IMR-90 (cell line): ENCODE results near the gene DIPK1B. TPM values are rescaled to one million over a fixed set of nuclear protein-coding genes. Genes with fewer than 3 reads are reported as not detected.
A peak's percentile ranks its signal among the peaks of the same experiment; 100 is the strongest.

Experiments
- ATAC-seq: fragments of 200-7000 bp; cut with Tn5 transposase; 2 replicates; pipeline ENCODE4 v1.9.1; 2020; ENCODE audit warnings: low read depth, mild to moderate bottlenecking, moderate library complexity
- BruUV-seq: library from RNA; stranded (reverse); fragments of 400-500 nt; replicated peaks from 2 replicates; lab custom pipeline; 2021; lab: Mats Ljungman, UMichigan
- CTCF ChIA-PET: fragments of 300-600 bp; formaldehyde crosslinking; extraction: SDS; loops from one replicate; lab custom pipeline; 2021; ENCODE audit warnings: antibody characterized with exemption; lab: Yijun Ruan, JAX
- POLR2A ChIA-PET: fragments of 300-600 bp; sonication (Branson Sonifier 250); formaldehyde crosslinking; loops from one replicate; lab custom pipeline; 2022; ENCODE audit warnings: antibody characterized with exemption; ENCODE audit not compliant: unreplicated experiment; lab: Charles Lee
- DNase-seq: peaks from one replicate; pipeline ENCODE4 v3.0.0; 2013
- H2AFZ ChIP-seq: replicated peaks from 2 replicates; pipeline ENCODE3; 2013; ENCODE audit warnings: low read length, mild to moderate bottlenecking; ENCODE audit not compliant: poor library complexity
- H2AK5ac ChIP-seq: 2 replicates; pipeline ENCODE4 v1.6.1; 2013; ENCODE audit warnings: low read depth, low read length, inconsistent platforms
- H2AK9ac ChIP-seq: replicated peaks from 2 replicates; pipeline ENCODE3; 2013; ENCODE audit warnings: mild to moderate bottlenecking, low read depth, low read length, moderate library complexity; ENCODE audit not compliant: poor library complexity
- H2BK120ac ChIP-seq: 2 replicates; pipeline ENCODE4 v1.6.1; 2013; ENCODE audit warnings: low read depth, low read length, inconsistent platforms
- H2BK15ac ChIP-seq: 3 replicates; pipeline ENCODE4 v1.6.1; 2013; ENCODE audit warnings: low read depth, low read length, inconsistent platforms
- H2BK20ac ChIP-seq: 2 replicates; pipeline ENCODE4 v1.6.1; 2013; ENCODE audit warnings: low read depth, mild to moderate bottlenecking, inconsistent platforms, low read length, moderate library complexity
- H2BK5ac ChIP-seq: 2 replicates; pipeline ENCODE4 v1.6.1; 2013; ENCODE audit warnings: mild to moderate bottlenecking, low read depth, low read length, inconsistent platforms; ENCODE audit not compliant: poor library complexity, severe bottlenecking
- H3K14ac ChIP-seq: replicated peaks from 2 replicates; pipeline ENCODE4 v1.6.1; 2013; ENCODE audit warnings: low read depth, low read length, inconsistent platforms
- H3K18ac ChIP-seq: 2 replicates; pipeline ENCODE4 v1.6.1; 2013; ENCODE audit warnings: low read depth, low read length, control low read depth
- H3K23ac ChIP-seq: 2 replicates; pipeline ENCODE4 v1.6.1; 2013; ENCODE audit warnings: low read depth, low read length, inconsistent platforms
- H3K27ac ChIP-seq: 2 replicates; pipeline ENCODE4 v1.5.1; 2013; ENCODE audit warnings: mild to moderate bottlenecking, control low read depth, low read length; ENCODE audit not compliant: insufficient read depth
- H3K27me3 ChIP-seq: 2 replicates; pipeline ENCODE4 v1.6.1; 2013; ENCODE audit warnings: low read length; ENCODE audit not compliant: control insufficient read depth, insufficient read depth
- H3K36me3 ChIP-seq: 2 replicates; pipeline ENCODE4 v1.6.1; 2013; ENCODE audit warnings: low read length, mixed read lengths; ENCODE audit not compliant: control insufficient read depth, insufficient read depth
- H3K4ac ChIP-seq: 2 replicates; pipeline ENCODE4 v1.6.1; 2013; ENCODE audit warnings: low read depth, low read length, inconsistent platforms
- H3K4me1 ChIP-seq: 2 replicates; pipeline ENCODE4 v1.6.1; 2013; ENCODE audit warnings: low read length, mixed read lengths; ENCODE audit not compliant: control insufficient read depth, insufficient read depth
- H3K4me2 ChIP-seq: 2 replicates; pipeline ENCODE4 v1.6.1; 2013; ENCODE audit warnings: low read depth, mild to moderate bottlenecking, control low read depth, low read length, moderate library complexity
- H3K4me3 ChIP-seq: 2 replicates; pipeline ENCODE4 v1.5.1; 2013; ENCODE audit warnings: low read depth, mild to moderate bottlenecking, control low read depth, low read length, moderate library complexity; ENCODE audit not compliant: insufficient read depth
- H3K56ac ChIP-seq: 2 replicates; pipeline ENCODE4 v1.6.1; 2013; ENCODE audit warnings: low read length, inconsistent platforms; ENCODE audit not compliant: insufficient read depth; ENCODE audit errors: extremely low read depth
- H3K79me1 ChIP-seq, 2 experiments: 2 replicates each; pipeline ENCODE4 v1.6.1; 2013; ENCODE audit warnings: low read length in 2 of 2, inconsistent platforms in 1 of 2, low read depth in 1 of 2
- H3K9ac ChIP-seq: 2 replicates; pipeline ENCODE4 v1.6.1; 2013; ENCODE audit warnings: low read depth, low read length, control low read depth
- H3K9me1 ChIP-seq: 2 replicates; pipeline ENCODE4 v1.6.1; 2013; ENCODE audit warnings: low read length, inconsistent platforms; ENCODE audit not compliant: insufficient read depth
- H3K9me3 ChIP-seq: 2 replicates; pipeline ENCODE4 v1.6.1; 2013; ENCODE audit warnings: low read length; ENCODE audit not compliant: control insufficient read depth, insufficient read depth
- H4K20me1 ChIP-seq: 2 replicates; pipeline ENCODE4 v1.6.1; 2013; ENCODE audit warnings: low read length, inconsistent platforms; ENCODE audit not compliant: insufficient read depth
- H4K5ac ChIP-seq: 2 replicates; pipeline ENCODE4 v1.6.1; 2013; ENCODE audit warnings: mild to moderate bottlenecking, low read depth, low read length, control low read depth
- H4K8ac ChIP-seq, 2 experiments: 2 replicates each; pipeline ENCODE4 v1.6.1; 2013; ENCODE audit warnings: low read depth in 2 of 2, low read length in 2 of 2, control low read depth in 1 of 2, inconsistent platforms in 1 of 2
- H4K91ac ChIP-seq: 2 replicates; pipeline ENCODE4 v1.6.1; 2013; ENCODE audit warnings: low read depth, low read length, inconsistent platforms; ENCODE audit not compliant: insufficient read depth
- BHLHE40 ChIP-seq: fragments of 150-350 bp; IDR thresholded peaks from 2 replicates; pipeline ENCODE4 v1.6.1; 2016; ENCODE audit warnings: mild to moderate bottlenecking, low read depth, low read length
- CEBPB ChIP-seq: IDR thresholded peaks from 2 replicates; pipeline ENCODE4 v1.6.1; 2012; ENCODE audit warnings: low read depth, low read length, improper control_type of control experiment
- CHD1 ChIP-seq: IDR thresholded peaks from 2 replicates; pipeline ENCODE4 v1.6.1; 2012; ENCODE audit warnings: low read depth, low read length, improper control_type of control experiment
- CTCF ChIP-seq: conservative IDR thresholded peaks from 2 replicates; pipeline ENCODE4 v1.5.1; 2012; ENCODE audit warnings: mild to moderate bottlenecking, low read depth, low read length, improper control_type of control experiment
- ELK1 ChIP-seq: fragments of 150-350 bp; IDR thresholded peaks from 2 replicates; pipeline ENCODE4 v1.6.1; 2016; ENCODE audit warnings: low read depth, mild to moderate bottlenecking, low read length, moderate library complexity, borderline replicate concordance
- FOS ChIP-seq: fragments of 150-350 bp; IDR thresholded peaks from 2 replicates; pipeline ENCODE4 v1.6.1; 2016; ENCODE audit warnings: low read depth, low read length
- MXI1 ChIP-seq: IDR thresholded peaks from 2 replicates; pipeline ENCODE4 v1.6.1; 2012; ENCODE audit warnings: low read depth, mild to moderate bottlenecking, low read length, moderate library complexity, borderline replicate concordance
- POLR2A ChIP-seq: IDR thresholded peaks from 2 replicates; pipeline ENCODE4 v1.6.1; 2012; ENCODE audit warnings: mild to moderate bottlenecking, low read depth, low read length
- RCOR1 ChIP-seq: IDR thresholded peaks from 2 replicates; pipeline ENCODE4 v1.6.1; 2012; ENCODE audit warnings: mild to moderate bottlenecking, low read length, improper control_type of control experiment; ENCODE audit not compliant: insufficient replicate concordance
- RFX5 ChIP-seq: IDR thresholded peaks from 2 replicates; pipeline ENCODE4 v1.8.0; 2012; ENCODE audit warnings: low read depth, mild to moderate bottlenecking, low read length, moderate library complexity
- SMC3 ChIP-seq: fragments of 150-350 bp; IDR thresholded peaks from 2 replicates; pipeline ENCODE4 v1.6.1; 2016; ENCODE audit warnings: low read depth, mild to moderate bottlenecking, antibody characterized with exemption, low read length, moderate library complexity
- USF2 ChIP-seq: fragments of 150-350 bp; IDR thresholded peaks from 2 replicates; pipeline ENCODE4 v1.6.1; 2017; ENCODE audit warnings: mild to moderate bottlenecking, antibody characterized with exemption, low read length, low read depth
- WGBS, 2 experiments: methylation state at CpG; one replicate each; pipeline versions ENCODE4 v1.1.5 to v1.1.7; 2013; ENCODE audit warnings: missing lambda C conversion rate in 2 of 2; ENCODE audit not compliant: insufficient read length in 1 of 2; ENCODE audit errors: extremely low coverage in 2 of 2; 5-methylcytosine and 5-hydroxymethylcytosine counted together
- dilution Hi-C: fragments of 300-500 bp; cut with HindIII; formaldehyde crosslinking; loops from one replicate; pipeline ENCODE4 v1.14.3; 2018; ENCODE audit warnings: low sequenced_read_pairs; ENCODE audit not compliant: unreplicated experiment
- in situ Hi-C: fragments of 300-500 bp; cut with MboI; formaldehyde crosslinking; loops from 3 replicates; pipeline ENCODE4 v1.14.3; 2019; ENCODE audit warnings: low sequenced_read_pairs, inconsistent platforms, mixed read lengths
- intact Hi-C: fragments of 100-400 bp; cut with micrococcal nuclease; formaldehyde crosslinking; loops from 2 replicates; pipeline ENCODE4 v1.10.0; 2022
- polyA plus RNA-seq, 3 experiments: library from polyadenylated mRNA; depleted of rRNA; stranded (reverse); fragments of >200 nt; gene quantifications; 2 replicates each; pipeline ENCODE4 v1.2.3, GENCODE V29; 2012; ENCODE audit warnings: low replicate concordance in 1 of 3
- total RNA-seq: library from RNA; depleted of rRNA; stranded (reverse); fragments of >200 nt; gene quantifications from 2 replicates; pipeline ENCODE4 v1.2.3, GENCODE V29; 2012

Gene DIPK1B
- total and polyA plus RNA-seq, 2 of the 4 experiments (the other 2 are of a cell fraction), result 3.4 to 7.1 TPM

- TF ChIP-seq RFX5, result no peak
- TF ChIP-seq BHLHE40, result no peak
These were observed 545 bp downstream of the DIPK1B start (continued) for GRCh38 chr9:136712690-136713544.

- no TSS peak for BruUV-seq
- Histone ChIP-seq H3K4ac (no peak overlapping the region), H2BK120ac (no peak overlapping the region), H4K91ac (no peak overlapping the region), H2AK9ac (peak overlapping the region; percentile 42), H3K27me3 (peaks cover 17% of the 10 kb centered on the region), H3K36me3 (no peaks in the 10 kb centered on the region), H4K8ac (no peak overlapping the region), H2AFZ (no peak overlapping the region), H4K20me1 (no peaks in the 10 kb centered on the region), H3K56ac (no peak overlapping the region), H3K9me3 (no peaks in the 10 kb centered on the region), H2BK15ac (no peak overlapping the region), H3K23ac (no peak overlapping the region), H3K18ac (no peak overlapping the region), H3K27ac (no peak overlapping the region), H3K14ac (no peak overlapping the region), H3K4me2 (no peak overlapping the region), H3K9ac (no peak overlapping the region), H2BK20ac (no peak overlapping the region), H2AK5ac (no peak overlapping the region), H3K9me1 (no peaks in the 10 kb centered on the region), H3K4me1 (peaks cover 1% of the 10 kb centered on the region; the same call in 1 of the 2 replicates), H3K79me1 (no peaks in the 10 kb centered on the region), H4K5ac (no peak overlapping the region), H2BK5ac (no peak overlapping the region), H3K4me3 (no peak overlapping the region)
- intact Hi-C loops, result no loop called here
- DNase-seq (no peak), ATAC-seq (no peak)
- CTCF ChIA-PET, result interaction anchor here (0.8 to 1.3 kb wide), 2 partner anchors 13 to 47 kb away, joined by 3 read pairs; no protein-coding TSS in a partner anchor
- POLR2A ChIA-PET, result no interaction called here
- dilution Hi-C loops, result no loop called here
- 36% methylated on average over 5 of the region's 8 CpGs; no CpG with 5 or more reads in 1 of the 2 experiments for WGBS, 2 experiments
- in situ Hi-C loops, result no loop called here
- no peak for TF ChIP-seq CTCF
- no peak for TF ChIP-seq FOS
- TF ChIP-seq MXI1, result no peak
- no peak for TF ChIP-seq ELK1
- no peak for TF ChIP-seq RCOR1
- no peak for TF ChIP-seq USF2
- TF ChIP-seq BHLHE40, result no peak
- no peak for TF ChIP-seq CEBPB
- TF ChIP-seq CHD1, result no peak
- no peak for TF ChIP-seq RFX5
- no peak for TF ChIP-seq SMC3
- TF ChIP-seq POLR2A, result no peak
These were observed 1.2 kb downstream of the DIPK1B start for GRCh38 chr9:136713550-136713949.
